AG08396 (cell line): Measurements from ENCODE around the gene MOV10.
A peak's percentile ranks its signal among the peaks of the same experiment; 100 is the strongest.
"Not testable (repeated sequence)": the region's sequence is repeated elsewhere in the genome, so short reads cannot be mapped to it uniquely, and the experiment has no call there.

Source experiments
- DNase-seq: peaks from one replicate; pipeline ENCODE4 v3.0.0; 2012; ENCODE audit warnings: low spot score, mixed read lengths

MOV10 gene

DNA sequence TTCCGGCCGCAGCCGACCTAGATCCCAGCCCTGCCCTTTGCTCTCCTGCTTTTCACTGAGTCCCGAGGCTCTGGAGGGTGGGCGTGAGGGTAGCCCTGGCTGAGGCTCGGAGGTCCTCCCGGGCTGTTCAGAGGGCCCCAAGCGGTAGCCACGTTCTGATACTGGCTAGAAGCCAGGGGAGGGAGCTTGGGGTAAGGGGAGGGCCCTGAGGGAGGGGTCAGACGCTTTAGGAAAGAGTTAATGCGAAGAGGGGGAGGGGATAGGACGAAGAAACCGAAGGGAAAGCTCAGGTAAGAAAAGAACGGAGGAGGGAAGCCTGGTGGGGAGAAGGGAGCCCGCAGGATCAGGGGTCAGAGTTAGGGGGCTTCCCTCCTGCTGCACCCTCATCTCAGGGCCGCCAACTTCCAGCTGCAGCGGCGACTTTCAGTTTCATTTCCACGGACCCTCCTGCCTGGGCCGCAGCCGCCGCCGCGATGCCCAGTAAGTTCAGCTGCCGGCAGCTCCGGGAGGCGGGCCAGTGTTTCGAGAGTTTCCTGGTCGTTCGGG, at the start of gene MOV10:
MOV10 (plus strand) TSS at position 220 of the 546 bp plus-strand sequence; CDS start at position 474, 254 bp downstream.
- DNase-seq: peak; percentile 75

GRCh38 chr1:112625696-112626095, 48.8 kb upstream of the MOV10 start:
- DNase-seq: no peak

GRCh38 chr1:112626193-112626592, 48.3 kb upstream of the MOV10 start:
- DNase-seq: no peak

- DNase-seq: no peak
Measured at GRCh38 chr1:112626887-112627286, 47.6 kb upstream of the MOV10 start.

DNA sequence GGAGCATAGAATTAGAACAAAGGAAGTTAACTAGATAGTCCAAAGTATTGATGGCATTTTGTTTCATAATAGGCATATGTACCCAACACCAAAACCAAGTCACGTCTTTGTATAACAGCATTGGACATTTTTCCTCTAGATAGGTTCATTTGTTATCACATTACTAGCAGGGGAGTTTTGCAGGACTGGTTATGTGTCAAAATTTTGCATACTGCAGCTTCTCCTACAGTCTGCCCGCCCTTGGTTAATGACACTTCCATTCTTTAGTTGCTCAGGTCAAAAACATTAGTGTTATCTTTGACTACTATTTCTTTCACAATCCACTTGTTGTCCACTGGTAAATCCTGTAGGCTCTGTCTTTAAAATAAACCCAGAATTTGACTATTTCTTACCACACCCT, 45.9 kb upstream of the MOV10 start:
- DNase-seq: no peak

- DNase-seq: no peak
Measured at GRCh38 chr1:112629256-112629655, 45.2 kb upstream of the MOV10 start.

GRCh38 chr1:112633628-112634027, 40.8 kb upstream of the MOV10 start:
- DNase-seq: no peak

DNA sequence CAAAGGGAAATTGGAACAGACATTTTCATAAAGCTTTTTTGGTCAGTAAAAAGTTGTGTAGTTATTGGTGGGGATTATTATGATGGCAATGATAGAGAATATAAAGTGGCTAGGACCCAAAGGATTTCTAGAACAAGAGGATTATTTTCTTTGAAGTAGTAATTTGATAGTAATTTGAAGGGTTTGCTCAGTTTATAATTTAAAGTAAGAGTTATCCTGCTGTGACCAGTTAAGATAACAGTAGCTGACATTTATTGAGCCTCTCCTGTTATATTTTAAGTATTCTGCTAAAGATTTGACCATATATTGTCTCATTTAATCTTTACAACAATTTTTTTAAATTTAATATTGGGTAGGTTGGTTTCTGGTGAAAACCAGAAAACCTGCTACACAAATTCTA, 40.1 kb upstream of the MOV10 start:
- no peak for DNase-seq

- no peak for DNase-seq
Measured at GRCh38 chr1:112636056-112636455, 38.4 kb upstream of the MOV10 start.

DNA sequence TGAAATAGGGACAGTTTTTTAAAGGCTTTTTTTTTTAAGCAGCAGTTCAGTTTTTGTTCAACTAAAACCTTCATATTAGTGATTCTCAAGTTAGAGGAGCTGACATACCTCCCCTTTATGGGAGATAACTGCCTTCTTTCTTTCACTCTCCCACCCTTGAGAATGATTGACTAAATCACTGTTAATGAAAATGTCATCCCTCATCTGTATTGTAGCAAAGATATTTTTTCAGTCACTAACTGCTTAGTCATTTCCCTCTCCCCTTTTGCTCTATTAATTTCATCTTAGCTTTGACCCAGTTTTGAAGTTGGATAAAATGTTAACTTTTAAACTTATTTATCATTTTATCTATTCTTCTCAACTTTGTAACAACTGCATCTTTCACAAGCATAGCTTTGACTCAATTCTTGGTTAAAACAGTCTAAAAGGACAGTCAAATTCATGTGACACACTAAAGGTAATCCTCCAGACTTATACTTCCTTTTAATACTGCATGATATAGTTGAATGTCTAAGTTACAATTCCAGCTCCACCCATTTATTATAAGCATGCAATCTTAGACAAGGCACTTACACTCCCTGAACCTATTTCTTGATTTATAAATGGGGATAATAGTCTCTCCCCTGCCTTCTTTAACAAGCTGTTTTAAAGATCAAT, 37.7 kb upstream of the MOV10 start:
- no peak for DNase-seq

DNA sequence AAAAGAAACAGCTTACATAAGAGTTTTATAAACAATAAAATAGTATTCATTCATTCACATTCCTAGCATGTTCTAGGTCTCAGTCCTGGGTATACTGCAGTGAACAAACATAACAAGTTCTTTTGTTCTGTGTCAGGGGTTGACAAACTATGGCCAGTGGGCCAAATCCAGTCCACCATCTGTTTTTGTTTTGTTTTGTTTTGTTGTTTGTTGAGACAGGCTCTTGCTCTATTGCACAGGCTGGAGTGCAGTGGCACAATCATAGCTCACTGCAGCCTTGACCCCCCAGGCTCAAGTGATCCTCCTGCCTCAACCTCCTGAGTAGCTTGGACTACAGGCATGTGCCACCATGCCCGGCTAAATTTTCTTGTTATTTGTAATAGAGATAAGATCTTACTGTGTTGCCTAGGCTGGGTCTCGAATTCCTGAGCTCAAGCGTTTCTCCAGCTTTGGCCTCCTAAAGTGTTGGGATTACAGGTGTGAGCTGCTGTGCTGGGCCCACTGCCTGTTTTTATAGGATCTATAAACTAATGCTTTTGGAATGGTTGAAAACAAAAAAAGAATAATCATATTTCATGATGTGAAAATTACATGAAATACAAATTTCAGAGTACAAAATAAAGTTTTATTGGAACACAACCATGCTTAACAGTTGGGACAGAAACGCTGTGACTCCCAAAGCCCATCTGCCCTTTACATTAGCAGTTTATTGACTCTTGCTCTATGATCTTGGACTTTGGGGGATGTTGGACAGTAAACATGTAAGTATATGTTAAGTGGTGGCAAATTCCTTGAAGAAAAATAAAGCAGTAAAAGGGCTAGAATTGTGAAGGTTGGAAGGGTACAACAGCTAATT, 37.0 kb upstream of the MOV10 start:
- DNase-seq: peak; percentile 64

DNA sequence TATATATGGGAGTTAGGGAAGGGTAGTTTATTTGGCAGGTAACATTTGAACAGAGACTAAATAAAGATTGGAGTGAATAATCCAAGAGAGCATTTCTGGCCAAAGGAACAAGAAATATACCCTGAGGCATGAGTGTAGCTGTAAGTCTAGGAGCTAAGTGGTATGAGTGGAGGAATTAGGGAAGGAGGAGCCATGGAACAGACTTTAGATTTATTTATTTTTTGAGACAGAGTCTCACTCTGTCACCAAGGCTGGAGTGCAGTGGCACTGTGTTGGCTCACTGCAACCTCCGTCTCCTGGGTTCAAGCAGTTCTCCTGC, 36.4 kb upstream of the MOV10 start:
- DNase-seq: no peak

GRCh38 chr1:112640437-112640836, 34.0 kb upstream of the MOV10 start:
- not testable (repeated sequence) for DNase-seq

- DNase-seq: no peak
Measured at GRCh38 chr1:112643080-112643479, 31.4 kb upstream of the MOV10 start.

GRCh38 chr1:112646225-112646624, 28.2 kb upstream of the MOV10 start:
- DNase-seq: no peak

DNA sequence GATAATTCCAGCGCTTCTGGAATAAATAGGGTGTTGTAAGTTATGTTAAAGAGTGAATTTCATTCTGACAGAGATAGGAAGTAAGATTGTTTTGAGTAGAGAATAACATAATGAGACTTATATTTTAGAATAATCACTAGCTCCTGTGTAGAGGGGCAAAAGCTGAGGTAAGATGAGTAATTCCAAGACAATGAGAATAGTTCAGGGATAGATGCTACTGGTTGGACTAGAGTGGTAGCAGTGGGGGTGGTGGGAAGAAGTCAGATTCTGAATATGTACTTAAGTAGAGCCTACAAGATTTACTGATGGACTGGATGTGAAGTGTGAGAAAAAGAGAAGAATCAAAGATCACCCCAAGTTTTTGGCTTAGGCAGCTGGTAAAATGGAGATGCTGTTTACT, 23.3 kb upstream of the MOV10 start:
- DNase-seq: no peak

DNA sequence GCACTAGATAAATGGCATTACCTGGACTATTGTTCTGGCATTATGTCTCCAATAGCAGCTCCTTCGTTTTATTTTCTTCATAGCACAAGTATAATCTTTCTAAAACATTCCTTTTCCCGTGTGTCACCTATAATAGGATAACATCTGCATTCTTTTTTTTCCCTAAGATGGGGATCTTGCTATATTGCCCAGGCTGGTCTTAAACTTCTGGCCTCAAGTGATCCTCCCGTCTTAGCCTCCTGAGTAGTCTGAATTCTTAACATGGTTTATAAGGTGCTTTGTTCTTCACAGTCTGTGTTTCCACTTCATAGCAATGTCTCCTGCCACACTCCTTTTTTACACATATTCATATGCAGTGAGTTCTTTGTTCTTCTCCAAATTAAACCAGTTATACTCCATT, 8.6 kb upstream of the MOV10 start:
- DNase-seq: no peak

- no peak for DNase-seq
Measured at GRCh38 chr1:112666946-112667345, 7.5 kb upstream of the MOV10 start.

DNA sequence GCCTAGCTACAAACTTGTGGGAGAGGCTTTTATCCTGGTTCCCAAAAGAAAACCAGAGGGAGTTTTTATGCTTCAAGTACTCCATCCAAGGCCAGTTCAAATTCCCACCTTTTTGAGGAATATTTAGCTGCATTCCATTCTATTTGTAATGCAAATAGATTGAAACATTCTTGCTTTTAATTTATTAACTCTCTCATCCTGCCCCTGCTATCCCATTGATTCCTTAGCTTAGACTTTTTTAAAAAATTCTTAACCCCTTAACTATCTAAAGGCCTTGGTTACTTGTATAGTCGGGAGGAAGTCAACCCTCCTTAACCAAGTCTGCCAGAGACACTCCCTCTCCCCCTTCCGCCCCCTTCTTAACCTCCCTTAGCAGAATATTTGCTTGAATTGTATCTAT, 2.5 kb upstream of the MOV10 start:
- no peak for DNase-seq

DNA sequence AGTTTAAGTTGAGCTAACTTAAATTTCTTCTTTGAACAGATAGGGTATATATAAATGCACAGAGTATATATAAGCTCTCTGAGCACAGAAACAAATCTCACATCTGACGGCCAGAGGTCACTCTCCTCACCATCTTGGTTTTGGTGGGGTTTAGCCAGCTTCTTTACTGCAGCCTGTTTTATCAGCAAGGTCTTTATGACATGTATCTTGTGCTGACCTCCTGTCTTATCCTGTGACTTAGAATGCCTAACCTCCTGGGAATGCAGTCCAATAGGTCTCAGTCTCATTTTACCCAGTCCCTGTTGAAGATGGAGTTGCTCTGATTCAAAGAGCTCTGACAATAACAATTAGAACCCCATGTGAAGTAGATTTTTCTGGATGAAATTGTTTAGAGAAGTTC, 1.6 kb upstream of the MOV10 start:
- no peak for DNase-seq

- DNase-seq: peak; percentile 60
Measured at GRCh38 chr1:112673592-112674439, 643 bp upstream of the MOV10 start.

GRCh38 chr1:112674986-112675727, 698 bp downstream of the MOV10 start:
- DNase-seq: peak; percentile 64
